Activated CD8-positive, alpha-beta T cell treated with anti-CD3 and anti-CD28 coated beads, Interleukin-2, amount 10 ng/mL, durations not matched to agents 7 days and 5 days (primary cell): ENCODE data around the gene IL5RA. TPM values are rescaled to one million over a fixed set of nuclear protein-coding genes. Genes with fewer than 3 reads are reported as not detected.

Experiments used
- ATAC-seq: fragments of 150-1000 bp; cut with Tn5 transposase; one replicate; pipeline ENCODE4 v1.10.0; 2021; ENCODE audit warnings: moderate library complexity
- CTCF ChIA-PET: fragments of 350-600 bp; sonication (Branson Sonifier 250); formaldehyde crosslinking; loops from one replicate; lab custom pipeline; 2021; ENCODE audit warnings: antibody characterized with exemption; lab: Charles Lee
- POLR2A ChIA-PET: fragments of 350-600 bp; sonication (Branson Sonifier 250); formaldehyde crosslinking; loops from one replicate; lab custom pipeline; 2021; ENCODE audit warnings: antibody characterized with exemption; lab: Charles Lee
- DNase-seq: peaks from one replicate; pipeline ENCODE4 v3.0.0-alpha.2; 2020
- H3K27ac Mint-ChIP-seq: one replicate; pipeline ENCODE4 v1.8.0; 2021; ENCODE audit warnings: mild to moderate bottlenecking, mixed read lengths
- H3K27me3 Mint-ChIP-seq: one replicate; pipeline ENCODE4 v1.8.0; 2021; ENCODE audit warnings: low read depth, mixed read lengths
- H3K36me3 Mint-ChIP-seq: one replicate; pipeline ENCODE4 v1.8.0; 2021; ENCODE audit warnings: low read depth, mixed read lengths
- H3K4me1 Mint-ChIP-seq: one replicate; pipeline ENCODE4 v1.8.0; 2021; ENCODE audit warnings: low read depth, mixed read lengths
- H3K4me3 Mint-ChIP-seq: one replicate; pipeline ENCODE4 v1.8.0; 2021; ENCODE audit warnings: mild to moderate bottlenecking, mixed read lengths
- H3K9me3 Mint-ChIP-seq: one replicate; pipeline ENCODE4 v1.8.0; 2022; ENCODE audit warnings: mixed read lengths; ENCODE audit not compliant: insufficient read depth
- total RNA-seq, 2 experiments: library from RNA; stranded (reverse); gene quantifications; one replicate each; pipeline ENCODE4 v1.2.3, GENCODE V29; 2021

Gene IL5RA
- total RNA-seq, 2 experiments from 2014 or later = not detected

- Mint-ChIP-seq H3K27ac (no peak overlapping the region), H3K4me3 (no peak overlapping the region), H3K27me3 (no peaks in the 10 kb centered on the region), H3K36me3 (no peaks in the 10 kb centered on the region), H3K4me1 (no peaks in the 10 kb centered on the region), H3K9me3 (no peaks in the 10 kb centered on the region)
- POLR2A ChIA-PET = interaction anchor here (0.6 kb wide), 1 partner anchor 162 kb away, joined by 4 read pairs; no protein-coding TSS in a partner anchor
- DNase-seq = no peak
- ATAC-seq = no peak
- CTCF ChIA-PET = no interaction called here
These were observed 28.6 kb downstream of the IL5RA start for GRCh38 chr3:3081381-3082233.

DNA sequence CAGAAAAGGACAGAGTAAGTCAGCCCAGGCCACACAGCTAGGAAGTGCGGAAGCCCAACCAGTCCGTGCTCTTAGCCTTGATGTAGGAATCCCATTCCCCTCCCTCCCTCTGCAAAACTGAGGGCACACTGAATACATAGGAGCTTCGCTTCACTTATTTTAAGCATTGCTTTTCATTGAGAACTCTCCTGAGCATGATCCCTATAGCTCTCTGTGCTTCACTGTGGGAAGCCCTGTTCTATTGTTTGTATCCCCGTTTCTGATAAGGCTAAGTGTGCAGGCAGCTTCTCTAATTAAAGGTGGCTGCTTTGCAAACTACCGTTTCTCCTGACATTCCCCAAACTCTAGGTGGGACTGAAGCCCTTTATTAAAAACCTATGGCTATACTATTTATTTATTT is 29.9 kb downstream of the IL5RA start:
- DNase-seq = no peak
- Mint-ChIP-seq H3K36me3 (no peaks in the 10 kb centered on the region), H3K27ac (no peak overlapping the region), H3K4me3 (no peak overlapping the region), H3K27me3 (no peaks in the 10 kb centered on the region), H3K9me3 (no peaks in the 10 kb centered on the region), H3K4me1 (no peaks in the 10 kb centered on the region)
- POLR2A ChIA-PET = no interaction called here
- CTCF ChIA-PET = no interaction called here
- no peak for ATAC-seq

DNA sequence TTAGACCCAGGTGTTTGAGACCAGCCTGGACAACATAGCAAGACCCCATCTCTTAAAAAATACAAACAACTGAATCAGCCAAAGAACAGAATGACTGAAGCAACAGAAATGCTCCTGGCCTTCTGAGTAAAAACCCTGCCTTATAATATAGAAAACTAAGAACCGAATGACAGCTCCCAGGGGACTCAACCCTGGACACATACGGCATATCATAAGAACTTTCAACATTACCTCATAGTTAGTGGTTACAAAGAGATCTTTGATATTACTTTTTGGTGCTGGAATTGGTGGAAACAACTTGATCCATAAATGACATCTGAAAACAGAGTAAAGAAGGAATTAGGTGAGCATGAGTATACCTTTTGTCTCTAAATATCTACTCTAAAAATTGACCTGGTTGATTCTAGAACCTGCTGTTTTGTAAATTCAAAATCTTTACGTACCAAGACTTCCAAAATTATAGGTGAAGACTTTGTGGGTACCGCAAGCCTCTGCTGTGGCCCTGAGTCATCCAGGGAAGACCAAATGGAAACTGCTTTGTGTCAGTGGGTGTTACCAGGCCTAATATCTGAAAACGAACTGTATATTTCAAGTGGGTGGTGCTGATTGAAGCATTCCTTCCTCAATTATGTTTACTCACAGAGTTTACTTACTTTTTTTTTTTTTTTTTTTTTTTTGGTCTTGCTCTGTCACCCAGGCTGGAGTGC is 35.5 kb downstream of the IL5RA start:
- Mint-ChIP-seq H3K4me1 (no peaks in the 10 kb centered on the region), H3K27me3 (no peaks in the 10 kb centered on the region), H3K36me3 (no peaks in the 10 kb centered on the region), H3K4me3 (no peak overlapping the region), H3K27ac (no peak overlapping the region), H3K9me3 (no peaks in the 10 kb centered on the region)
- POLR2A ChIA-PET = no interaction called here
- no peak for ATAC-seq
- DNase-seq = no peak
- CTCF ChIA-PET = no interaction called here

GRCh38 chr3:3071136-3071535 is 39.0 kb downstream of the IL5RA start:
- POLR2A ChIA-PET = no interaction called here
- DNase-seq (no peak), ATAC-seq (no peak)
- Mint-ChIP-seq H3K36me3 (no peaks in the 10 kb centered on the region), H3K9me3 (no peaks in the 10 kb centered on the region), H3K4me3 (no peak overlapping the region), H3K27ac (no peak overlapping the region), H3K27me3 (no peaks in the 10 kb centered on the region), H3K4me1 (no peaks in the 10 kb centered on the region)
- CTCF ChIA-PET = no interaction called here

DNA sequence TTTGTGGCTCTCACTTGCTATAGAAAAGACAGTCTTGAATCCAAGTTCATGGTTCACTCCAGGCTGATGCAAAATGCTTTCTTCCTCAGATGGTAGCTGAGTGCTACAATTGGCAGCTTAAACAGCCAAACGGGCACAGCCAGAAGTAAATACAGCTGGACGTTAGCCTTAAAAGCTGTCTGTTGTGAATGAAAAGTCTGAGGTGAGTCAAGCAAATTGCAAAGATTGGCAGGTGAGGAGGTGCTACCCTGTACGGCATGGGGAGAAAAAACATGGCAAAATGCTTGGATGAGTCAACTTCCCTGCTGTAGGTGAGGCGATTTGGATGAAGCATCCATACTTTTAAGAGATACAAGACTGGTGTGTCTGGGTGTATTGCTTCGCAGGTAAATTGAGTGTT is 40.5 kb downstream of the IL5RA start:
- H3K27me3 Mint-ChIP-seq = no peaks in the 10 kb centered on the region
- no peak overlapping the region for H3K4me3 Mint-ChIP-seq
- no peaks in the 10 kb centered on the region for H3K4me1 Mint-ChIP-seq
- H3K9me3 Mint-ChIP-seq = no peaks in the 10 kb centered on the region
- ChIA-PET CTCF (no interaction called here), POLR2A (no interaction called here)
- DNase-seq = no peak
- H3K27ac Mint-ChIP-seq = no peak overlapping the region
- H3K36me3 Mint-ChIP-seq = no peaks in the 10 kb centered on the region
- ATAC-seq = no peak

DNA sequence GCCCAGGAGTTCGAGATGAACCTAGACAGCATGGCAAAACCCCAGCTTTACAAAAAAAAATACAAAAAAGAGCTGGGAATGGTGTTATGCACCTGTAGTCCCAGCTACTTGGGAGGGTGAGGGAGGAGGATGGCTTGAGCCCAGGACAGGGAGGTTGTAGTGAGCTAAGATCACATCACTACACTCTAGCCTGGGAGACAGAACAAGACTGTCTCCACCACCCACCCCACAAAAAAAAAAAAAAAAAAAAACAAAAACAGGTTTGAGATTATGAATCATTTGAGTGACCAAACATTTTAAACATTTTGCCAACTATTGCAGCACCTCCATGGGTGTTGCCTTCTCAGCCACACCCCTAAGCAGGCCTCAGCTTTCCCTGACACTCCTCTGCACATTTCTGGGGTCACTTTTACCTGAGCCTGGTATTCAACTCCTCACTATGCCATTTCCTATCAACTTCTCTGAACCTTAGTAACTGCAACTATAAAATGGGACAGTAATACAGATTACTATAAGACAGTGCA is 41.8 kb downstream of the IL5RA start:
- Mint-ChIP-seq H3K9me3 (no peaks in the 10 kb centered on the region), H3K27me3 (no peaks in the 10 kb centered on the region), H3K27ac (no peak overlapping the region), H3K36me3 (no peaks in the 10 kb centered on the region), H3K4me1 (no peaks in the 10 kb centered on the region), H3K4me3 (no peak overlapping the region)
- CTCF ChIA-PET = no interaction called here
- POLR2A ChIA-PET = no interaction called here
- DNase-seq (no peak), ATAC-seq (no peak)

DNA sequence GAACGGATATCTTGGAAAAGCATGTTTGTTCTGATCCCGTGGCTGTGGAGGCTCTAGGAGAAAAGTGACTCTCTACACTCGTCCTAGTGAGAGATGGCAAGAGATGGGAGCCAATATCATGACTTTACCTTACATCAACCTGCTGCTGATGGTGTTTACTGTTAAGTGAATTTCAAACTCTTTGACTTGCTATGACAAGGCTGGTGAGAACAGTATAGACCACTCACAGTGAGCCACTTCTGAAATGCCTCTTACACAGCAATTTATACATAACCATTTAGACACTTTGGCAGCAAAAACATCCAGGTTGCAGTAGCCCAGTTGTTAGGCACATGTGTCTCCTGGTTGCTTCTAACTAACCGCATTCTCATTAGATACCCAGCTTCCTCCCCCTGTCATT is 43.3 kb downstream of the IL5RA start:
- CTCF ChIA-PET = no interaction called here

DNA sequence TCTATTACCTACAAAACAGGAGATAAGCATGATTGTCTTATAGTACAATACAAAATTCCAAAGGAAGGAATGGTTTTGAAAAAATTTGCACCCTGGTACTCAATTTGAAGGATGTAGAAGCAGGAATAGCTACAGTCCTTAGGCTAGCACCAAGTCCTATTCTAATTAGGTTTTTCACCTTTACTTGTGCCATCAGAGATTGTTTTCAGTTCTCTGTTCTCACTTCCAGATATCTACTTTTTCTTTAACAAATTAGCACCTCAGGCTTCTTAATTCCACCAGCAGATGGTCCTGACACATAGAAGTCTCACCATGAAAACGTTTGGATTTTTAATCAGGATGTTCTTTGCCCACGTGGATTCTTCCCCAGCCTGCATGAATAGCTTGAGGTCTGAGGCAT is 43.8 kb downstream of the IL5RA start:
- no peak overlapping the region for H3K4me3 Mint-ChIP-seq
- no peak for ATAC-seq
- no peak overlapping the region for H3K27ac Mint-ChIP-seq
- no peaks in the 10 kb centered on the region for H3K9me3 Mint-ChIP-seq
- no peaks in the 10 kb centered on the region for H3K4me1 Mint-ChIP-seq
- no peaks in the 10 kb centered on the region for H3K27me3 Mint-ChIP-seq
- CTCF ChIA-PET = no interaction called here
- no peak for DNase-seq
- no peaks in the 10 kb centered on the region for H3K36me3 Mint-ChIP-seq
- POLR2A ChIA-PET = no interaction called here

More for the DNA sequence above, 43.3 kb downstream of the IL5RA start:
- H3K9me3 Mint-ChIP-seq = no peaks in the 10 kb centered on the region
- DNase-seq = no peak
- POLR2A ChIA-PET = no interaction called here
- H3K4me3 Mint-ChIP-seq = no peak overlapping the region
- no peak for ATAC-seq
- no peaks in the 10 kb centered on the region for H3K36me3 Mint-ChIP-seq
- no peak overlapping the region for H3K27ac Mint-ChIP-seq
- no peaks in the 10 kb centered on the region for H3K27me3 Mint-ChIP-seq
- H3K4me1 Mint-ChIP-seq = no peaks in the 10 kb centered on the region

DNA sequence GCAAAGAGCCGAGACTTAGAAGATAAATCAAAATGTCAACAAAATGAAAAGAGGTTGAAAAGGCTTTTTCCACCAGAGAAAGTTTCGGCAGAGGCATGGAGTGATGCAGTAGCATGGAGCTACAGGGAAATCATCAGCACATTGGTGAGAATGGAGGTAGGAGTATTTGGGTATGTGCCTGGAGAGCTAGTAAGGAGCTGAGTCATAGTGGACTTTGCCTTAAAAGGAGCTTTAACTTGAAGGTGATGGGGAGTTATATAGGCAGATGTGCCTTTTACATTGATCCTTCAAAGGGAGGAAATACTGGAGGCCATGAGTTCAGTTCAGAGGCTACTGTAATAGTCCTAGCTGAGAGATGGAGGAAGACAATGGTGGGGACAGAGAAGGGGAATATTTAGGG is 44.3 kb downstream of the IL5RA start:
- Mint-ChIP-seq H3K27ac (no peak overlapping the region), H3K27me3 (no peaks in the 10 kb centered on the region), H3K4me3 (no peak overlapping the region), H3K36me3 (no peaks in the 10 kb centered on the region), H3K4me1 (no peaks in the 10 kb centered on the region), H3K9me3 (no peaks in the 10 kb centered on the region)
- ChIA-PET CTCF (no interaction called here), POLR2A (no interaction called here)
- no peak for ATAC-seq
- DNase-seq = no peak

- POLR2A ChIA-PET = no interaction called here
- no peak overlapping the region for H3K4me3 Mint-ChIP-seq
- H3K27me3 Mint-ChIP-seq = no peaks in the 10 kb centered on the region
- no peaks in the 10 kb centered on the region for H3K9me3 Mint-ChIP-seq
- DNase-seq (no peak), ATAC-seq (no peak)
- no peaks in the 10 kb centered on the region for H3K4me1 Mint-ChIP-seq
- H3K27ac Mint-ChIP-seq = no peak overlapping the region
- CTCF ChIA-PET = no interaction called here
- H3K36me3 Mint-ChIP-seq = no peaks in the 10 kb centered on the region
These were observed 45.9 kb downstream of the IL5RA start for GRCh38 chr3:3064297-3064696.

DNA sequence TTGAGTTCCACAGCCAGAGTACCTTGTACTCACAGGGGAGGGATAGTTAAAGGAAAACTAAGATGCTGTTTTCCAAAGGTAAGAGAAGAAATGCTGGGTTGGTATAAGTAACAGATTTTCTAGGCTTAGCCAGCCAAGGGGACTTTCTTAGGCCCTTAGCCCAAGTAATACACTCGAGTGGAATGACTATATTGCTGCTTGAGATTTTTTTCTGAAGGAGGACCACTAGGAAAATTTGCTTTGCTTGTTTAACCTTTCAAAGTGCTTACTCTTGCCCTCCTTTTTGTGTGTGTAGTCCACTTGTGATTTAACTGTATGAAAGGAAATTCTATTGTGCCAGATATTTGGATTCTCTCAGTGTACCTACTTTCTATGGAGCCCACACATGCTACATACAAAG is 50.5 kb downstream of the IL5RA start:
- DNase-seq = no peak
- no peaks in the 10 kb centered on the region for H3K9me3 Mint-ChIP-seq
- ChIA-PET POLR2A (no interaction called here), CTCF (no interaction called here)
- no peak overlapping the region for H3K27ac Mint-ChIP-seq
- no peaks in the 10 kb centered on the region for H3K4me1 Mint-ChIP-seq
- H3K4me3 Mint-ChIP-seq = no peak overlapping the region
- no peak for ATAC-seq
- H3K36me3 Mint-ChIP-seq = no peaks in the 10 kb centered on the region
- no peaks in the 10 kb centered on the region for H3K27me3 Mint-ChIP-seq

- Mint-ChIP-seq H3K4me3 (no peak overlapping the region), H3K36me3 (no peaks in the 10 kb centered on the region)
- ATAC-seq = no peak
These were observed 56.2 kb downstream of the IL5RA start for GRCh38 chr3:3053974-3054373.

More at GRCh38 chr3:3053974-3054373, 56.2 kb downstream of the IL5RA start:
- no peak for DNase-seq
- POLR2A ChIA-PET = no interaction called here
- H3K27me3 Mint-ChIP-seq = peaks cover 3% of the 10 kb centered on the region
- no peaks in the 10 kb centered on the region for H3K4me1 Mint-ChIP-seq
- no peak overlapping the region for H3K27ac Mint-ChIP-seq
- CTCF ChIA-PET = no interaction called here
- H3K9me3 Mint-ChIP-seq = no peaks in the 10 kb centered on the region
